Naive thymus-derived CD4-positive, alpha-beta T cell (primary cell): ENCODE data around the gene COL21A1. TPM values are rescaled to one million over a fixed set of nuclear protein-coding genes. Genes with fewer than 3 reads are reported as not detected.

Experiments
- ATAC-seq: fragments of 150-1000 bp; cut with Tn5 transposase; 2 replicates; pipeline ENCODE4 v1.10.0; 2021; ENCODE audit warnings: mild to moderate bottlenecking, moderate library complexity
- CTCF ChIA-PET: fragments of 350-600 bp; sonication (Branson Sonifier 250); formaldehyde crosslinking; loops from one replicate; lab custom pipeline; 2021; ENCODE audit warnings: antibody characterized with exemption; lab: Charles Lee
- POLR2A ChIA-PET: fragments of 350-600 bp; sonication (Branson Sonifier 250); formaldehyde crosslinking; loops from one replicate; lab custom pipeline; 2021; ENCODE audit warnings: antibody characterized with exemption, inconsistent platforms; lab: Charles Lee
- DNase-seq, 9 donors: peaks; one replicate each; pipeline versions ENCODE4 v3.0.0 to v3.0.0-alpha.2; 2020 to 2022; ENCODE audit warnings: mixed read lengths in 1 of 9
- H3K27ac ChIP-seq: one replicate; pipeline ENCODE4 v1.7.0; 2013; ENCODE audit warnings: mild to moderate bottlenecking, low read depth, low read length, moderate library complexity
- H3K27me3 ChIP-seq, 2 donors: one replicate each; pipeline ENCODE4 v1.7.0; 2013; ENCODE audit warnings: low read length in 2 of 2, mild to moderate bottlenecking in 2 of 2, moderate library complexity in 2 of 2; ENCODE audit not compliant: control insufficient read depth in 2 of 2, insufficient read depth in 2 of 2
- H3K36me3 ChIP-seq, 3 experiments: 1 replicate in 2 of 3; 2 replicates in 1 of 3; pipeline ENCODE4 v1.7.0; 2013; ENCODE audit warnings: low read length in 3 of 3, mild to moderate bottlenecking in 3 of 3, moderate library complexity in 1 of 3; ENCODE audit not compliant: insufficient read depth in 3 of 3, control insufficient read depth in 2 of 3
- H3K4me1 ChIP-seq, 2 donors: one replicate each; pipeline ENCODE4 v1.7.0; 2013; ENCODE audit warnings: low read length in 2 of 2, mild to moderate bottlenecking in 2 of 2, moderate library complexity in 1 of 2; ENCODE audit not compliant: control insufficient read depth in 2 of 2, insufficient read depth in 2 of 2
- H3K4me3 ChIP-seq: 2 replicates; pipeline ENCODE4 v1.7.0; 2013; ENCODE audit warnings: mild to moderate bottlenecking, low read length
- H3K9me3 ChIP-seq, 3 experiments: 1 replicate in 2 of 3; 2 replicates in 1 of 3; pipeline ENCODE4 v1.7.0; 2013; ENCODE audit warnings: low read length in 3 of 3; ENCODE audit not compliant: control insufficient read depth in 2 of 3
- H3K27ac Mint-ChIP-seq, 9 donors: one replicate each; pipeline ENCODE4 v1.8.0; 2020 to 2022; ENCODE audit warnings: mixed read lengths in 9 of 9, mild to moderate bottlenecking in 8 of 9, moderate library complexity in 5 of 9, inconsistent platforms in 2 of 9
- H3K27me3 Mint-ChIP-seq, 5 donors: one replicate each; pipeline ENCODE4 v1.8.0; 2021 to 2022; ENCODE audit warnings: mixed read lengths in 5 of 5, mild to moderate bottlenecking in 1 of 5
- H3K36me3 Mint-ChIP-seq, 5 donors: one replicate each; pipeline ENCODE4 v1.8.0; 2020 to 2022; ENCODE audit warnings: mixed read lengths in 5 of 5, mild to moderate bottlenecking in 3 of 5, inconsistent platforms in 1 of 5
- H3K4me1 Mint-ChIP-seq, 7 donors: one replicate each; pipeline ENCODE4 v1.8.0; 2020 to 2022; ENCODE audit warnings: mixed read lengths in 7 of 7, mild to moderate bottlenecking in 3 of 7, inconsistent platforms in 1 of 7
- H3K4me3 Mint-ChIP-seq, 10 donors: one replicate each; pipeline ENCODE4 v1.8.0; 2020 to 2022; ENCODE audit warnings: mild to moderate bottlenecking in 10 of 10, mixed read lengths in 10 of 10, moderate library complexity in 6 of 10, inconsistent platforms in 2 of 10
- H3K9me3 Mint-ChIP-seq, 11 donors: one replicate each; pipeline ENCODE4 v1.8.0; 2020 to 2022; ENCODE audit warnings: mixed read lengths in 11 of 11, mild to moderate bottlenecking in 4 of 11, inconsistent platforms in 1 of 11, moderate library complexity in 1 of 11
- intact Hi-C, 2 donors: fragments of 100-400 bp; cut with micrococcal nuclease; formaldehyde crosslinking; loops; one replicate each; pipeline ENCODE4 v1.15.1; 2023
- polyA plus RNA-seq, 2 donors: library from polyadenylated mRNA; unstranded; fragments of 300-500 nt; fragmentation: Illumina TruSeq; gene quantifications; one replicate each; pipeline ENCODE4 v1.2.3, GENCODE V29; 2021
- total RNA-seq, 6 experiments: library from RNA in 5 of 6; stranded (reverse) in 5 of 6; gene quantifications; 1 replicate in 5 of 6; 2 replicates in 1 of 6; pipeline ENCODE4 v1.2.3 and lab custom pipeline; 2021 to 2026

COL21A1 gene
- total and polyA plus RNA-seq, 7 experiments from 2014 or later = not detected

- POLR2A ChIA-PET = no interaction called here
- no peak overlapping the region for H3K4me3 Mint-ChIP-seq
- no peaks in the 10 kb centered on the region for H3K4me1 ChIP-seq
These were observed 142.8 kb downstream of the COL21A1 start for GRCh38 chr6:56104591-56104990.

GRCh38 chr6:56102216-56102615 lies 145.2 kb downstream of the COL21A1 start:
- Mint-ChIP-seq H3K4me3 (no peak overlapping the region), H3K27ac (no peak overlapping the region), H3K27me3 (no peaks in the 10 kb centered on the region), H3K36me3 (no peaks in the 10 kb centered on the region), H3K4me1 (peaks cover 0 to 2% (median 0%) of the 10 kb centered on the region in 7 donors), H3K9me3 (peaks cover 0 to 21% (median 5%) of the 10 kb centered on the region in 11 donors)
- no peak overlapping the region for H3K27ac ChIP-seq
- DNase-seq (no peak), ATAC-seq (no peak)
- no peaks in the 10 kb centered on the region for H3K27me3 ChIP-seq
- no peaks in the 10 kb centered on the region for H3K4me1 ChIP-seq
- POLR2A ChIA-PET = no interaction called here
- H3K36me3 ChIP-seq = no peaks in the 10 kb centered on the region
- no peak overlapping the region for H3K4me3 ChIP-seq
- no peaks in the 10 kb centered on the region for H3K9me3 ChIP-seq
- CTCF ChIA-PET = no interaction called here
- intact Hi-C loops = no loop called here

More at GRCh38 chr6:56104591-56104990, 142.8 kb downstream of the COL21A1 start:
- no peaks in the 10 kb centered on the region for H3K36me3 Mint-ChIP-seq
- Histone ChIP-seq H3K36me3 (no peaks in the 10 kb centered on the region), H3K27ac (no peak overlapping the region), H3K27me3 (no peaks in the 10 kb centered on the region), H3K4me3 (no peak overlapping the region), H3K9me3 (no peaks in the 10 kb centered on the region)
- DNase-seq (no peak), ATAC-seq (no peak)
- CTCF ChIA-PET = no interaction called here
- peaks cover 0 to 23% (median 3%) of the 10 kb centered on the region in 11 donors for H3K9me3 Mint-ChIP-seq
- H3K27ac Mint-ChIP-seq = no peak overlapping the region
- H3K27me3 Mint-ChIP-seq = no peaks in the 10 kb centered on the region
- peaks cover 0 to under 1% (median 0%) of the 10 kb centered on the region in 7 donors for H3K4me1 Mint-ChIP-seq
- intact Hi-C loops = no loop called here

- no peaks in the 10 kb centered on the region for H3K4me1 ChIP-seq
- H3K9me3 ChIP-seq = no peaks in the 10 kb centered on the region
- Mint-ChIP-seq H3K4me1 (peaks cover 0 to 2% (median 0%) of the 10 kb centered on the region in 7 donors), H3K27me3 (no peaks in the 10 kb centered on the region), H3K4me3 (no peak overlapping the region), H3K9me3 (peaks cover 0 to 17% (median 5%) of the 10 kb centered on the region in 11 donors), H3K27ac (no peak overlapping the region), H3K36me3 (no peaks in the 10 kb centered on the region)
- no peak overlapping the region for H3K4me3 ChIP-seq
- no peaks in the 10 kb centered on the region for H3K27me3 ChIP-seq
- H3K27ac ChIP-seq = no peak overlapping the region
- intact Hi-C loops = no loop called here
- CTCF ChIA-PET = no interaction called here
- H3K36me3 ChIP-seq = no peaks in the 10 kb centered on the region
- ATAC-seq (peak; percentile 85), DNase-seq (no peak)
- POLR2A ChIA-PET = no interaction called here
These were observed 146.2 kb downstream of the COL21A1 start for GRCh38 chr6:56101141-56101553.

GRCh38 chr6:56096946-56097621 lies 150.3 kb downstream of the COL21A1 start:
- DNase-seq (peak in 1 of 9 donors; percentile 3), ATAC-seq (no peak)
- H3K27me3 Mint-ChIP-seq = no peaks in the 10 kb centered on the region
- H3K9me3 ChIP-seq = no peaks in the 10 kb centered on the region
- POLR2A ChIA-PET = no interaction called here
- peaks cover 0 to 21% (median 10%) of the 10 kb centered on the region in 11 donors for H3K9me3 Mint-ChIP-seq
- CTCF ChIA-PET = no interaction called here
- H3K4me1 ChIP-seq = no peaks in the 10 kb centered on the region
- H3K4me1 Mint-ChIP-seq = peaks cover 0 to 2% (median 0%) of the 10 kb centered on the region in 7 donors
- H3K4me3 Mint-ChIP-seq = no peak overlapping the region
- H3K36me3 ChIP-seq = no peaks in the 10 kb centered on the region
- no peak overlapping the region for H3K4me3 ChIP-seq
- no peaks in the 10 kb centered on the region for H3K36me3 Mint-ChIP-seq
- no peak overlapping the region for H3K27ac ChIP-seq
- intact Hi-C loops = no loop called here
- no peaks in the 10 kb centered on the region for H3K27me3 ChIP-seq
- no peak overlapping the region for H3K27ac Mint-ChIP-seq

GRCh38 chr6:56096541-56096940 lies 150.8 kb downstream of the COL21A1 start:
- H3K27me3 Mint-ChIP-seq = no peaks in the 10 kb centered on the region
- H3K4me1 ChIP-seq = no peaks in the 10 kb centered on the region

GRCh38 chr6:56093776-56094175 lies 153.6 kb downstream of the COL21A1 start:
- no peaks in the 10 kb centered on the region for H3K27me3 Mint-ChIP-seq
- H3K4me1 Mint-ChIP-seq = no peaks in the 10 kb centered on the region
- POLR2A ChIA-PET = no interaction called here
- no peaks in the 10 kb centered on the region for H3K4me1 ChIP-seq
- H3K4me3 ChIP-seq = no peak overlapping the region
- H3K9me3 Mint-ChIP-seq = peaks cover 0 to 11% (median 6%) of the 10 kb centered on the region in 11 donors
- intact Hi-C loops = no loop called here
- H3K27ac ChIP-seq = no peak overlapping the region
- no peak for DNase-seq
- H3K36me3 Mint-ChIP-seq = no peaks in the 10 kb centered on the region
- CTCF ChIA-PET = no interaction called here
- no peak overlapping the region for H3K4me3 Mint-ChIP-seq
- H3K27me3 ChIP-seq = no peaks in the 10 kb centered on the region
- H3K9me3 ChIP-seq = no peaks in the 10 kb centered on the region
- no peak for ATAC-seq
- no peak overlapping the region for H3K27ac Mint-ChIP-seq
- no peaks in the 10 kb centered on the region for H3K36me3 ChIP-seq

More at GRCh38 chr6:56096541-56096940, 150.8 kb downstream of the COL21A1 start:
- no peaks in the 10 kb centered on the region for H3K36me3 ChIP-seq
- H3K27ac ChIP-seq = no peak overlapping the region
- H3K4me3 Mint-ChIP-seq = no peak overlapping the region
- intact Hi-C loops = no loop called here
- no peaks in the 10 kb centered on the region for H3K27me3 ChIP-seq
- ChIA-PET POLR2A (no interaction called here), CTCF (no interaction called here)
- peaks cover 0 to 2% (median 0%) of the 10 kb centered on the region in 7 donors for H3K4me1 Mint-ChIP-seq
- no peaks in the 10 kb centered on the region for H3K9me3 ChIP-seq
- H3K36me3 Mint-ChIP-seq = no peaks in the 10 kb centered on the region
- H3K27ac Mint-ChIP-seq = no peak overlapping the region
- no peak for ATAC-seq
- H3K4me3 ChIP-seq = no peak overlapping the region
- peaks cover 0 to 21% (median 10%) of the 10 kb centered on the region in 11 donors for H3K9me3 Mint-ChIP-seq
- DNase-seq = no peak
